HG02938 (cell line): ENCODE data around the gene PROC.

Source experiments
- ATAC-seq: cut with Tn5 transposase; IDR thresholded peaks from one replicate; pipeline ENCODE4 v1.9.1; 2021; ENCODE audit warnings: mild to moderate bottlenecking, moderate library complexity; ENCODE audit not compliant: unreplicated experiment

The PROC gene

DNA sequence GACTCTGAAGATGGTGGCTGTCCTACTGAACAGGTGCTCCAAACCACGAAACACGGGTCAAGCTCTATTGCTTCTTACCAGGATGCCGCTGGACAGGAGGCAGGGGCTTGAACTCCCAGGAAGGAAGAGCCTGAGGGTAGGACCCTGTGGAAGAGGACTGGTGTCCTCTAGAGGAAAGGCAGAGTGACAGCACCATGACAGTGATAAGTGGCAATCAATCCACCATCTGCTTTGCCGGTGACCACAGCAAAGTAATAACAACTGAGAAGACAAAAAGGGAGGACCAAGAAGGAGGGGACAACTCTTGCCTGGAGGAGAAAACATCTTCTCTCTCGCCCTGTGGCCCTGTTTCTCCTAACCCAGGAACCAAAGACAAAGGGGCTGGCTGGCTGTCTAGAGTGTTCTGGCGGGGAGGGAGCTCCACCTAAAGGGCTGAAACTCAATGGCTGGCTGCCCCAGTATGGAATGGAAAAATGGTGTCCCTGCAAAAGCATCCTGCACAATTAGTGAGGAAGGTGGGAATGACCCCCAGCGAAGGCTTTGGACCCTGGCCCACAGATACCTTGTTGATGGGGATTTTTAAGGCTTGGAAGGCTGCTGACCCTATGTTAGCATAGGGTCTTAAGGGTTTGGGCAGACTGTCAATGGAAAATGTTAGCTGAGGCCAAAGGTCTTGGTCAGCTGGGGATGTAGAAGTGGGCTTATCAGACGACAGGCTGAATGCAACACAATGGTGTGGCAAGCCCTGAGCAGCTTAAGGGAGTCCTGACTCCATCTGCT lies 35.4 kb downstream of the PROC start:
- no peak for ATAC-seq

DNA sequence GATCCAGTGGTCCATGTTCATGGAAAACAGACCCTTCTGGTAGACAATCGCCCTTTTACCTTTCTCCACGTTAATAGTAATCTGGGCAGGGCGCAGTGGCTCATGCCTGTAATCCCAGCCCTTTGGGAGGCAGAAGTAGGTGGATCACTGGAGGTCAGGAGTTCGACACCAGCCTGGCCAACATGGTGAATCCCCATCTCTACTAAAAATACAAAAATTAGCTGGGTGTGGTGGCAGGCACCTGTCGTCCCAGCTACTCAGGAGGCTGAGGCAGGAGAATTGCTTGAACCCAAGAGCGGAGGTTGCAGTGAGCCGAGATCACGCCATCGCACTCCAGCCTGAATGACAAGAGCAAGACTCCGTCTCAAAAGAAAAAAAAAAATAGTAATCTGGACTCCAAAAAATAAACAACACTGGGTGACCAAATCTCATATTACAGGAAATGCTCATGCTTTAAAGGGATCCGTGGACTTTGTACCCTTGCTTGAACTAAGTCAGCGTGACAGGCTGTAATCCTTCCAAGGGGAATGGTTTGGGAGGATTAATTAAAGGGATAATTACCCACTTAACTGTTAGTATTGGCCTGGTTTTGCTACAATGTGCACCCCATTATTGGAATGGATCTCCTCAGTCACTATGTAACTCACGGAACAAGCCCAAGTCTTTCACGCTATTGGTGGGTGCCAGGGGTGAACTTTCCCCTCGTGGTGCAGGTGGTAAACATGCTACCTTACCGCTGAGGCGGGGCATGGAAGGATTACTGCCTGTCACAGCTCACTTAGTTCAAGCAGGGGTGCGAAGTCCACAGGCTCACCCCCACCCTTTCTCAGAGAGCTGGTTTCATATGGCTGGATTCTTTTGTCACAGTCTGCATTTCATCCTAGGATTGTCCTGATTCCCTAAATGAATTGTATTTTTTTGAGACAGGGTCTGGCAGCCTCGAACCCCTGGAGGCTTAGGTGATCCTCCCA lies 36.7 kb downstream of the PROC start:
- ATAC-seq = no peak

DNA sequence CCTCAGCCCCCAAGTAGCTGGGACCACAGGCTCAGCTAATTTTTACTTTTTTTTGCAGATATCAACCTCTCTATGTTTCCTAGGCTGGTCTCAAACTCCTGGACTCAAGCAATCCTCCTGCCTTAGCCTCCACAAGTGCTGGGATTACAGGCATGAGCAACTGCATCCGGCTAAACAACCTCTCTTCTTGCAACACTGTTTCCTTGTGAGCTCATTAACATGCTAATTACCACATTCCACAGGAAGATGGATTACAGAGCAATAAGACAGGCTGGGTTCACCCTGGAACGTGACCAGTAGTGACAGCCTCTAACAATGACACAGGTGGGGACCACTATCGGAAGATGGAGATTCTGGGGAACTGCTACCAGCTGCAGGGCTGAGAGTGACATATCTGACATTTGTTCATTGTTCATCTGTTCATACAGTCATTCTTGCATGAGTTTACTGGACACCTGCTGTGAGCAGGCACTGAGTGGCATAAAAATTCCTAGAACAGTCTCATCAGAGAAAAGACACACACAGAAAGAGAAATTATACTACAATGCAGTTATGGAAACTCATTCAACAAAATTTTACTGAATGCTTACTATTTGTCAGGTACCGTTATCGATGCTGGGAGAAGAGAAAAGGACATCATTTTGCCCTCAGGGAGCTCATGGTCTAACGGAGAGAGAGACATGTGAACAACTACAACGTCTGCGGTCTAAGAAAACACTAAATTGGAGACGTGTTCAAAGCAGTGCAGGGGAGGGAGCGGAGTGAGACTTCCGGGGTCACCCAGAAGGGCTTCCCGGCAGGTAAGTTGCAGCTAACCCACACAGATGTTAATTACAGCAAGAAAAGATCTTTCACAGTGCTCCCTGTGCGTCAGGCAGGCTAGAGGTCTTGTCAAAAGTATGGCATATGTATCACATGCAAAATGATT lies 37.6 kb downstream of the PROC start:
- ATAC-seq = no peak

DNA sequence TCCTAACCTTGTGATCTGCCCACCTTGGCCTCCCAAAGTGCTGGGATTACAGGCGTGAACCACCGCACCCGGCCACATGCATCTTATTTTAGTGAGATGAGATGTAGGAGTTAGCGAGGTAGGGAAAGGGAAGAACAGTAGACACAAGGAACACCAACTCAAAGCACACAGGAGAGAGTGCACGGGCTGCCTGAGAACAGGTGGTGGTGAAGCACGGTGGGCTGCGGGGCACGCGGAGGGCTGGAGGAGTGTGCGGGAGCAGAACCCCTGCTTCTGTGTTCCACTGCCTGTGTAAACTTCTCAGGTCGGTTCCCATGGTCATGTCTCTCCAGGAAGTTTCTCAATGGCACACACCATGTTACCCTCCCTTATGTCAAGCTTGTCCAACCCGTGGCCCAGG lies 38.7 kb downstream of the PROC start:
- ATAC-seq = no peak

DNA sequence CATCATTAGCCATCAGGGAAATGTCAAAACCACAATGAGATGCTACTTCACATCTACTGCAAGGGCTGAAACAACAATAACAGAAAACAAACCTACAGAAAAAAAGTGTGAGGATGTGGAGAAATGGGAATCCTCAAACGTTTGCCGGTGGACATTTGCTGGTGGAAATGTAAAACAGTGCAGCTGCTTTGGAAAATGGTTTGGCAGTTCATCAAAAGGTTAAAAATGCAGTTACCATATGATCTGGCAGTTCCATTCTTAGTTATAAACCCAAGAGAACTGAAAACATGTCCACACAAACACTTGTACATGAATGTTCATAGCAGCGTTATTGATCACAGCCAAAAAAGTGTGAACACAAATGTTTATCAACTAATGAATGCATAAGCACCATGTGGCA lies 44.2 kb downstream of the PROC start:
- no peak for ATAC-seq

DNA sequence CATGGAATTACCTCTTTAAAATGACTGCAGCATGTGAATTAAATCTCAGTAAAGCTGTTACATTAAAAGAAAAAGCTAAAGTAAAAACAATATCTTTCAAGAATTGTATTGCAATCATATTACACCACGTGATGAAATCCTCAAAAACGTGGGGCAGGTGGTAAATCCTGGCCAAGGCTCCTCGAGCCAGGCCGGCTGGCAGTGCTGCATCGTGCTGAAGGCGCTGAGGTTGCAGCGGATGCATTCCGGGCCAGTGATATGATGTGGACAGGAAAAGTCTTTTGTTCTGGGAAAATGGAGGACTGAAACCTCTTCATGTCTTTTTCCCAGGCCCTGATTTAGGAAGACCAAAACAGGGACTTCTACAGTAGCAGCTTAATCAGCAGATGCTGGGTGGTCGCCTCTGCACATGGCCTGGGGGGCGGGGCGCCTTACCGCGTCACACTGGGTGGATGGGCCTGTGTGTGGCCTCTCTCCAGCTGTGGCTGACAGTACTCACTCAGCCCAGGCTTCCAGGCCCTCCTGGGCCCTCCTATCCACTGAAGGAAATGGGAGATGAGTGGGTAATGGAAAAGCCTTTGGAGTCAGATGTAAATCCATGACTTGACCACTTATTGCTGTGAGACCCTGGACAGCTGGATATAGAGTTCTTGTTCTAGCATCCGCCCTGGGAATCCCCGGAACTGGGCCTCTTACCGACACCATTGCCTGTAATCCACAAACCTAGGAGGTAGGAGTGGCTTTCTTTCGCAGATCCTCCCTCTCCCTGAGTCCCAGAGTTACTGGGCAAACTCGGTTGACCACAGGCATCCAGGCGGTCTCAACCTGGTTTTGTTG lies 45.1 kb downstream of the PROC start:
- ATAC-seq = no peak

DNA sequence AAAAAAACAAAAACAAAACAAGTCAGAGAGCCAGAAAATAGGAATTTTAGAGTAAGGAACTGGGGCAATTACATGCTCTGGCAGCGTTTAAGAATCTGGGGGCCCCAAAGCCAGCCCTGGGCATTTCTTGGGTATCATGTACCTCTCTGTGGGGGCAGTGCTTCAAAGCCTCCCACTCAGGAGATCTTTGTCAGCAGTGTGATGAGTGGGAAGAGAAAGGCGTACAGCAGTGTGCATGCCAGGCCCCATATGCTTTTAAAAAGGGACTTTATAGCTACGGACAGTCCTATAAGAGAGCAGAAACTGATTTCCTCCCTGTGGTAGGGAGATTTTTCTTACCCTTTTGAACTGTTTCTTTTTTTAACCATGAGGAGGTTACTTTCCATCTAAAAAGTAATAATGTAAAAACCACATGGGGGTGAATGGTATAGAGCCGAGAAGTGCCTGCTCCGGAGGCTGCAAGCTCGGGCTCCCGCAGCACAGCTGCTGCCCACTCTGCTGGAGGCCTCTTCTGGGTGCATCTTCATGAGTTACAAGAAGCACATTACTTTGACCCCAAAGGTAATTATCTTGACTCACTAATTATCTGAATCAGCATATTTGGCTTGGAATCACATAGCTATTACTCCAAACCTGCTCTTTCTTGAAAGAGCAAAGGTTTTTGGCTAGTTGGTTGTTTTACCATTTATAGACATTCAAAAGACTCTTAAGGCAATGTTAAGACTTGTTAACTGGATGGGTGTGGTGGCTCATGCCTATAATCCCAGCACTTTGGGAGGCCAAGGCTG lies 46.4 kb downstream of the PROC start:
- ATAC-seq = no peak

DNA sequence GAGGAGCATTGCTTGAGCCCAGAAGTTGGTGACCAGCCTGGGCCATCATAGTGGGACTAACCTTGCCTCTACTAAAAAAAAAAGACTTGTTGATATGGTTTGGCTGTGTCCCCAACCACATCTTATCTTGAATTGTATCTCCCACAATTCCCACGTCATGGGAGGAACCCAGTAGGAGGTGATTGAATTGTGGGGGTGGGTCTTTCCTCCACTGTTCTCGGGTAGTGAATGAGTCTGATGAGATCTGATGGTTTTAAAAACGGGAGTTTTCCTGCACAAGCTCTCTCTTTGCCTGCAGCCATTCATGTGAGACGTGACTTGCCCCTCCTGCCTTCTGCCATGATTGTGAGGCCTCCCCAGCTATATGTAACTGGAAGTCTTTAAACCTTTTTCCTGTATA lies 47.0 kb downstream of the PROC start:
- ATAC-seq = no peak

DNA sequence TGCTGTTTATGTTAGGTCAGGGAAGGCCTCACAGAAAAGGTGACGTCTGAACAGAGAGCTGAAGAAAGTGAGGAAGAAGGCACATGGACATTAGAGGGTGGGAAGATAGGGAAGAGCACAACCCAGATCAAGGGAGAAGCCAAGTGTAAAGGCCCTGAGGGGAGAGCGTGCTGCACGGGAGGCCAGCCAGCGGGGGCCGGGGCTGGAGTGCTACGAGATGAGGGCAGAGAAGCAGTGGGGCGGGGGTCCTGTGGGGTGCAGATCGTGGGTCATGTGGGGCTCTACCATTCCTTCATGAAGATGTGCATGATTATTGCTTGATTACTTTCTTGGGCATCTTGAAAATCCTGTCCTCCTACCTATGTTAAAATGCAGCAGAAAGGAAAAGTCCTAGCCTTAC lies 50.8 kb downstream of the PROC start:
- ATAC-seq = no peak

DNA sequence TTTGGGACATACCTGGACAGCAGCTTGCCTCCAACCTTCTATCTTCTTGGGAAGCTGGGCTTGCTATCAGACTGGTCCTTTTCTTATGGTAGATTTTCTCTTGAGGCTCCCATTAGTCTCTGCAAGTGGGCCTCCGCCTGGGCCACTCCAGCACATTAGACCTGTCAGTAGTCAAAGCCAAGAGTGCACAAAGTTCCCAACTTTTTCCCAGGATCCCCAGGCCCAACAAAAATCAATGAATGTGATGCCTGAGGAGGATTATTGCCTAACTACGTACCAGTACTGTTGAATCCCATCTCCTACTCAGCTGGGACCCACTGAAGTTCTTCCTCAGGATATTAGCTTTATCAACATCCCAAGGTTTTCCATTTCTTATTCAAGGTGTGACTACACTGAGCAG lies 51.7 kb downstream of the PROC start:
- no peak for ATAC-seq

DNA sequence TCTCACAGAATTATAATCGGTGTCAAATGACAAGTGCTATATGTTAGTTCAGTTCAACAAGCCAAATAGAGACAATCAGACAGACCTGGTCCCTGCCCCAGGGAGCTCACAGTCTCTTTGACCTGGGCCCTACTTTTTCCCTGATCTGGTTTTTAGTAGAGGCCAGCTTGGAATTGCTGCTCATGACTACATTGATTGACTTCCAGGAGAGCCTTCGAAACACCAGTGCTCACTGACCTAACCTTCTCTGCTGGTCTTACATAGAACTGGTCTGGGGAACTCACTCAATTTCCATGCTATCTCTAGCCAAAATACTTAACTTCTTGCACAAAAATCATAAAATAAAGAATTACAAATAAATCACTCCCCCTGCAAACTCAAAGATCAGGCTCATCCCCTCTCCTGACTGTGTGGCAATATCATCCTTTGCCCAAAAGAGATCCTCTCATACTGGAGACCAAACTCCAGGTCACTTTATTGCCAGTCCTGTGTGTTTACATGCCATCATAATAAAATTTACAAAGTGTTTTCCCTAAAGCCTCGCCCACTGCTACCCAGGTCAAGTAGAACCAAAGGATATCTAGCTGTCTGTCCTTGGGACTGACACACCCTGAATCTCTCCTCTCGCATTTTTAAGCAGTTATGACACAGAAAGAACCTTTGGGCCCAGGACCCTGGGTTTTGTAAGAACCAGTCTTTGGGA lies 53.2 kb downstream of the PROC start:
- no peak for ATAC-seq

DNA sequence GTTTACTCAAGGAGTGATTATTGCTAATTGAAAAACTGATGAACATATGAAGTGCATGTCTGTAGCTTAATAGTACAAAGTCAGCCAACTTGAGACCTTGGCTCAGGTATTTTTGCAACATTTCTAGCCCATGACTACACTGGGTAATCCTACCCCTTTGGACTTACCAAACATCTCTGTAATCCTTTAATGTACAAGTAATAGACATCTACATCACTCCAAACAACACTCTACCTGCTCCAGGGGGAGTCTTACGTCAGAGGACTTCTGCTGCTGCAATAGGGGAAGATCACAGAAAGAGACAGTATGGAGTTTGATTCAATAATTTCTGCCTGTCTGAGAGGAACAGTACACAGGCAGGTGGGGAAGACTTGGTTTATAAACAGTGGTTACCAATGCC lies 54.0 kb downstream of the PROC start:
- no peak for ATAC-seq

DNA sequence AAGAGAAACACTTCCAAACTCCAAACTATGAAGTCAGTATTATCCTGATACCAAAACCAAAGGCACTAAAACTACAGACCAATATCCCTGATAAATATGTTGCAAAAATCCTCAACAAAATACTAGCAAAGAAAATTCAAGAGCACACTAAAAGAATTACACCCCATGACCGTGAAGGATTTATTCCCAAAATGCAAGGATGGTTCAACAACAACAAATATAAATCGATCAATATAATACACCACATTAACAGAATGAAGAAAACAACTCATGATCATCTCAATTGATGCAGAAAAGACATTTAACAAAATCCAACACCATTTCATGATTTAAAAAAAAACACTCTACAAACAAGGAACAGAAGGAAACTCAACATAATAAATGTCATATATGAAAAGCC lies 57.6 kb downstream of the PROC start:
- ATAC-seq = no peak
